Ishikawa (cell line): ENCODE measurements around the gene FAM120B.

Source experiments
- CEBPB ChIP-seq: IDR thresholded peaks from 2 replicates; pipeline ENCODE4 v1.6.1; 2012
- CREB1 ChIP-seq: IDR thresholded peaks from 2 replicates; pipeline ENCODE4 v1.6.1; 2012; ENCODE audit warnings: low read depth
- EGR1 ChIP-seq: IDR thresholded peaks from 2 replicates; pipeline ENCODE4 v1.6.1; 2012
- EP300 ChIP-seq: IDR thresholded peaks from 2 replicates; pipeline ENCODE4 v1.6.1; 2012; ENCODE audit warnings: borderline replicate concordance
- FOXM1 ChIP-seq: IDR thresholded peaks from 2 replicates; pipeline ENCODE4 v1.6.1; 2012; ENCODE audit warnings: low read depth, borderline replicate concordance
- MAX ChIP-seq: IDR thresholded peaks from 2 replicates; pipeline ENCODE4 v1.6.1; 2012
- NFIC ChIP-seq: IDR thresholded peaks from 2 replicates; pipeline ENCODE4 v1.6.1; 2012
- RAD21 ChIP-seq: IDR thresholded peaks from 2 replicates; pipeline ENCODE4 v1.6.1; 2012; ENCODE audit warnings: low read depth
- REST ChIP-seq: IDR thresholded peaks from 2 replicates; pipeline ENCODE4 v1.6.1; 2012; ENCODE audit warnings: low read depth, mild to moderate bottlenecking
- TAF1 ChIP-seq: IDR thresholded peaks from 2 replicates; pipeline ENCODE4 v1.6.1; 2012; ENCODE audit warnings: low read depth, mild to moderate bottlenecking
- TCF12 ChIP-seq: IDR thresholded peaks from 2 replicates; pipeline ENCODE4 v1.6.1; 2012; ENCODE audit warnings: low read depth
- TEAD4 ChIP-seq: IDR thresholded peaks from 2 replicates; pipeline ENCODE4 v1.6.1; 2012
- USF1 ChIP-seq: IDR thresholded peaks from 2 replicates; pipeline ENCODE4 v1.6.1; 2012
- YY1 ChIP-seq: IDR thresholded peaks from 2 replicates; pipeline ENCODE4 v1.6.1; 2012; ENCODE audit warnings: low read depth
- ZBTB7A ChIP-seq: IDR thresholded peaks from 2 replicates; pipeline ENCODE4 v1.6.1; 2012; ENCODE audit warnings: low read depth

Gene FAM120B

GRCh38 chr6:170424604-170425126 lies 118.1 kb downstream of the FAM120B start:
- TF ChIP-seq CEBPB (no peak), FOXM1 (no peak), REST (no peak), RAD21 (no peak), TEAD4 (no peak), NFIC (no peak), USF1 (no peak), EP300 (no peak), CREB1 (no peak), MAX (no peak), TAF1 (no peak), ZBTB7A (no peak), TCF12 (no peak), EGR1 (no peak)

GRCh38 chr6:170429450-170429849 lies 122.9 kb downstream of the FAM120B start:
- TF ChIP-seq TCF12 = no peak
- TF ChIP-seq EGR1 = no peak
- TF ChIP-seq USF1 = no peak
- TF ChIP-seq CREB1 = no peak
- no peak for TF ChIP-seq RAD21
- TF ChIP-seq TEAD4 = no peak
- TF ChIP-seq EP300 = no peak
- TF ChIP-seq FOXM1 = no peak
- no peak for TF ChIP-seq TAF1
- no peak for TF ChIP-seq MAX
- no peak for TF ChIP-seq ZBTB7A
- TF ChIP-seq CEBPB = no peak
- no peak for TF ChIP-seq YY1
- TF ChIP-seq REST = no peak

GRCh38 chr6:170433163-170434116 lies 126.9 kb downstream of the FAM120B start:
- no peak for TF ChIP-seq CEBPB
- no peak for TF ChIP-seq CREB1
- no peak for TF ChIP-seq TCF12
- no peak for TF ChIP-seq NFIC
- TF ChIP-seq EP300 = no peak
- no peak for TF ChIP-seq FOXM1
- no peak for TF ChIP-seq ZBTB7A
- TF ChIP-seq YY1 = no peak
- no peak for TF ChIP-seq USF1
- TF ChIP-seq TEAD4 = no peak
- no peak for TF ChIP-seq MAX
- TF ChIP-seq REST = no peak
- no peak for TF ChIP-seq TAF1
- no peak for TF ChIP-seq EGR1
- no peak for TF ChIP-seq RAD21
